KOPT-K1 (cell line): ENCODE measurements around the gene RASSF5.

Source experiments
- H3K27ac ChIP-seq: fragments of 200-600 bp; sonication (generic); 2 replicates; pipeline ENCODE4 v1.5.1; 2016; ENCODE audit warnings: antibody characterized with exemption, mild to moderate bottlenecking, low read depth, low read length; ENCODE audit not compliant: poor library complexity, severe bottlenecking
- H3K36me3 ChIP-seq: fragments of 200-600 bp; sonication (generic); 2 replicates; pipeline ENCODE4 v1.5.1; 2017; ENCODE audit warnings: antibody characterized with exemption, mild to moderate bottlenecking, low read length, moderate library complexity; ENCODE audit not compliant: insufficient read depth
- H3K9me3 ChIP-seq: fragments of 200-600 bp; sonication (generic); 2 replicates; pipeline ENCODE4 v1.5.1; 2017; ENCODE audit warnings: antibody characterized with exemption, low read length, mild to moderate bottlenecking; ENCODE audit not compliant: insufficient read depth, poor library complexity, severe bottlenecking

RASSF5 gene

DNA sequence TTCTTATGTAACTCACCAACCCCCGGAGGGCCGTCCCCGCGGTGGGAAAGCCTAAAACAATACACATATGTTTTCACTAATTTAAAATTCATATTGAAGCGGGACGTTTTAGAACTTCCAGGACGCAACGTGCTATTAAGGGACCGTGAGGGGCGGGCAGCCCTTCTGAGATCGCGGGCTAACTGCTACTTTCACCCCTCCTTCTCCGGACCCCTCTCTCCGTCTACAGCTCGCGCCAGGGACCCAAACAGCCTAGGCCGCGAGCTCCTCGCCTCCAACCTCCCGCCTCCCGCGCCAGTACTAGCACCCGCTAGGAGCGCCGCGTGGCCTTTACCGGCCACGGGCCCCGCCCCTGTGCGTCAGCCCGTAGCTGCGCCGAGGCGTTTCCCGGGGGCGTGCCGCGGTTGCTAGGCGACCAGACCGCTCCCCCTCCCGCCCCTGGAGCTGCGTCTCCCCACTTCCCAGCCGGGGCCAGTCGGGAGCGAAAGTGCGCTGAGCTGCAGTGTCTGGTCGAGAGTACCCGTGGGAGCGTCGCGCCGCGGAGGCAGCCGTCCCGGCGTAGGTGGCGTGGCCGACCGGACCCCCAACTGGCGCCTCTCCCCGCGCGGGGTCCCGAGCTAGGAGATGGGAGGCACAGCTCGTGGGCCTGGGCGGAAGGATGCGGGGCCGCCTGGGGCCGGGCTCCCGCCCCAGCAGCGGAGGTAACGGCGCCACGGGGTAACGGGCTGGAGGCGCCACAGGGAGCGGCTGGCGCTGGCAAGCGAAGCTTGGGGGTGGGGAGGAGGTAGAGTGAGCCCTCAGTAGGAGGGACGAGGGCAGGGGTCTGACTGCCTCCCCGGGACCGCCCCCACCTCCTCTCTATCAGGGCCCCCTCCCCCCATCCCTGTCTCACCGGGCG, 128.0 kb downstream of the RASSF5 start, which contains the start of gene DYRK3:
Gene DYRK3, plus strand, starts transcription at position 457 of the 898 bp plus-strand sequence. Its CDS starts 168 bp downstream, at position 625.
- Histone ChIP-seq H3K27ac (peak within 1 kb of the TSS; percentile 68), H3K9me3 (no peaks in the 10 kb centered on the region), H3K36me3 (peaks cover 22% of the 10 kb centered on the region)

DNA sequence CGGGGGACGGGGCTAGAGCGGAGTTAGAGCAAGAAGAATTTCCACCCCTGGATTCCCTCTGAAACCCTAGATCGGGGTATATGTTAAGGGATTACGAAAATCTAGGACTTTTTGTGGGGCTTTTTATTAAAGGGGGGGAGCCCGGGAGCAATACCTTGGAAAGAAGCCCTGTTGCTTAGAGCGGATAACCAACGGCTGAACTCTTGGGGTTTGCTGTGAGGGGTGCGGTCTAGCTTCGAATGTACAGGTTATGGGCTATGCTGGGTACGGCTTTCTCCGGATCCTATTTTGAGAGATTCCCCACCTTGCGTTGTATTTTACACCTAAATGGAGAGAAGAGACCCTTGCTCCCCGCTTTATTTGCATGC, 128.6 kb downstream of the RASSF5 start:
- H3K27ac ChIP-seq: peak overlapping the region; percentile 68
- H3K9me3 ChIP-seq: no peaks in the 10 kb centered on the region
- H3K36me3 ChIP-seq: peaks cover 27% of the 10 kb centered on the region

DNA sequence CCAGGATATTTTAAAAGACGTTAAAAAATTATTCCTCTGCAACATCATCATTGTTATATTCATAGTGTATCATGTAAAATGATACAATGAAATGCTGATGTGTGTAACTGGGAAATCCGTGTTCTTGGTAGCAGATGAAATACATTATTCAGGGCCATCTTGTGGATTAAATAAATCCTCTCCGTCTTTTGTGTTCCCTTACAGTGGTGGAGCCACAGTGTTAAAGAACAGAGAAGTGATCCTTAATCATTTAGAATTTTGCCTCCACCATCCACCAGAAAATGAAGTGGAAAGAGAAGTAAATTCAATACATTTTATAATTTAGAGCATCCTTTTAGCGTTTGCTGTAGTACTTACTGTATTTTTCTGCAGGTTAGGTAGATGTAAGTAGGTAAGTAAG, 129.3 kb downstream of the RASSF5 start:
- Histone ChIP-seq H3K36me3 (peaks cover 33% of the 10 kb centered on the region), H3K9me3 (no peaks in the 10 kb centered on the region), H3K27ac (peak overlapping the region; percentile 68)

- Histone ChIP-seq H3K9me3 (no peaks in the 10 kb centered on the region), H3K27ac (no peak overlapping the region), H3K36me3 (peaks cover 33% of the 10 kb centered on the region)
Measured at GRCh38 chr1:206637605-206638004, 130.3 kb downstream of the RASSF5 start.
